Testis (tissue), 3 donors: ENCODE measurements around the gene CUX1. TPM values are rescaled to one million over a fixed set of nuclear protein-coding genes. Genes with fewer than 3 reads are reported as not detected.

Source experiments
- DNase-seq: peaks from one replicate; pipeline ENCODE4 v3.0.0-alpha.2; 2019
- H3K27ac ChIP-seq, 2 donors: fragments of 200-600 bp; sonication (generic); one replicate each; pipeline ENCODE4 v1.5.1; 2019
- H3K27me3 ChIP-seq: fragments of 200-600 bp; sonication (generic); one replicate; pipeline ENCODE4 v1.5.1; 2019
- H3K36me3 ChIP-seq: fragments of 200-600 bp; sonication (generic); one replicate; pipeline ENCODE4 v1.5.1; 2017; ENCODE audit warnings: low read depth; ENCODE audit errors: missing control alignments
- H3K4me1 ChIP-seq: fragments of 200-600 bp; sonication (generic); one replicate; pipeline ENCODE4 v1.5.1; 2019
- H3K4me3 ChIP-seq, 2 donors: fragments of 200-600 bp; sonication (generic); one replicate each; pipeline ENCODE4 v1.5.1; 2017 to 2019
- H3K9me3 ChIP-seq: fragments of 200-600 bp; sonication (generic); one replicate; pipeline ENCODE4 v1.5.1; 2017
- CTCF ChIP-seq, 3 experiments: fragments of 450-650 bp in 2 of 3; fragments of 200-600 bp in 1 of 3; sonication (generic) in 1 of 3; IDR thresholded peaks; one replicate each; pipeline ENCODE4 v1.5.1; 2016 to 2019; ENCODE audit warnings: antibody characterized with exemption in 3 of 3, mild to moderate bottlenecking in 2 of 3, moderate library complexity in 1 of 3
- POLR2A ChIP-seq: fragments of 450-650 bp; IDR thresholded peaks from one replicate; pipeline ENCODE4 v1.6.1; 2017; ENCODE audit warnings: antibody characterized with exemption, mild to moderate bottlenecking, moderate library complexity
- WGBS, 2 donors: methylation state at CpG; one replicate each; pipeline ENCODE4 v1.1.5; 2018; 5-methylcytosine and 5-hydroxymethylcytosine counted together
- intact Hi-C: fragments of 100-400 bp; cut with DNase I; formaldehyde crosslinking; loops from one replicate; pipeline ENCODE4 v1.15.1; 2023; ENCODE audit warnings: low total_unique reads
- polyA plus RNA-seq: library from polyadenylated mRNA; stranded (reverse); fragments of 350-450 nt; fragmentation: Illumina TruSeq; extraction: RNeasy Lipid Tissue Mini Kit (QIAGEN cat#74804); gene quantifications from one replicate; pipeline ENCODE4 v1.2.3, GENCODE V29; 2014; ENCODE audit warnings: low read depth, low replicate concordance; ENCODE audit not compliant: insufficient read depth
- total RNA-seq, 2 donors: library from RNA; depleted of rRNA; stranded (reverse); fragments of >200 nt; gene quantifications; one replicate each; pipeline ENCODE4 v1.2.3, GENCODE V29; 2016

Gene CUX1
- total and polyA plus RNA-seq, 3 donors from 2014 or later, result 30.8 to 46.3 (median 43.1) TPM

DNA sequence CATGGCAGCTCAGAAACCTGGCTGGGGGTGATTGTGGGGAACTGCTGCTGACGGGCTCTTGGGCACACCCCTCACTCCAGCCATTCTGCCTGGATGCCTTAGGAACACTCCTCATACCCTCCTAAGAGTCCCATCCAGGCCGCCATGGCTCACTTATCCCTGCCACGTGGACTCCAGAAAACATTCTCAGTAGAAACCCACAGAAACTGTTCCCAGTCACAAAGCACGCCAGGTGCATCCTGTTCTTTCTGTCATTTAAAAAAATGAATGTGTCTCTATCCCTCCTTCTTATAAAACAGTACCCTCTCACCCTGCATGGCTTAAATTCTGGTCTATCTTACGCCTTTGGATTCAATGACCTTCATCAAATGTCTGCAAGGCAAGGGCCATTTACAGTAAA lies 177.7 kb downstream of the CUX1 start:
- no peak overlapping the region for H3K4me3 ChIP-seq
- no peaks in the 10 kb centered on the region for H3K9me3 ChIP-seq
- WGBS, 2 donors, result 80 to 91% methylated on average over 5 of the region's 5 CpGs
- H3K27ac ChIP-seq, result no peak overlapping the region
- no peaks in the 10 kb centered on the region for H3K4me1 ChIP-seq
- no peaks in the 10 kb centered on the region for H3K36me3 ChIP-seq
- intact Hi-C loops, result no loop called here
- DNase-seq, result no peak
- no peaks in the 10 kb centered on the region for H3K27me3 ChIP-seq
- TF ChIP-seq CTCF (IDR thresholded peaks at IDR 0.05) (no peak), POLR2A (no peak)

- DNase-seq, result no peak
- 75 to 80% methylated on average over 5 to 10 of the region's 10 CpGs for WGBS, 2 donors
- intact Hi-C loops, result no loop called here
- no peak overlapping the region for H3K27ac ChIP-seq
- TF ChIP-seq CTCF (IDR thresholded peaks at IDR 0.05) (no peak), POLR2A (no peak)
- no peaks in the 10 kb centered on the region for H3K27me3 ChIP-seq
- no peak overlapping the region for H3K4me3 ChIP-seq
- H3K36me3 ChIP-seq, result no peaks in the 10 kb centered on the region
- H3K4me1 ChIP-seq, result no peaks in the 10 kb centered on the region
- H3K9me3 ChIP-seq, result no peaks in the 10 kb centered on the region
Measured at GRCh38 chr7:101996131-101996691, 178.8 kb downstream of the CUX1 start.

GRCh38 chr7:101996876-101997275 lies 179.4 kb downstream of the CUX1 start:
- intact Hi-C loops, result no loop called here
- H3K9me3 ChIP-seq, result no peaks in the 10 kb centered on the region
- no peak overlapping the region for H3K27ac ChIP-seq
- no peaks in the 10 kb centered on the region for H3K4me1 ChIP-seq
- H3K36me3 ChIP-seq, result no peaks in the 10 kb centered on the region
- TF ChIP-seq CTCF (IDR thresholded peaks at IDR 0.05) (no peak), POLR2A (no peak)
- no peaks in the 10 kb centered on the region for H3K27me3 ChIP-seq
- no peak overlapping the region for H3K4me3 ChIP-seq
- WGBS, 2 donors, result 95% methylated on average over 13 to 16 of the region's 16 CpGs
- no peak for DNase-seq

GRCh38 chr7:101998029-101998905 lies 180.8 kb downstream of the CUX1 start:
- TF ChIP-seq POLR2A (no peak), CTCF (IDR thresholded peaks at IDR 0.05) (no peak)
- H3K4me3 ChIP-seq, result no peak overlapping the region
- H3K36me3 ChIP-seq, result no peaks in the 10 kb centered on the region
- H3K27me3 ChIP-seq, result no peaks in the 10 kb centered on the region
- H3K27ac ChIP-seq, result no peak overlapping the region
- H3K4me1 ChIP-seq, result no peaks in the 10 kb centered on the region
- intact Hi-C loops, result no loop called here
- H3K9me3 ChIP-seq, result no peaks in the 10 kb centered on the region
- WGBS, 2 donors, result 77 to 89% methylated on average over 16 to 24 of the region's 24 CpGs
- no peak for DNase-seq
